Loucy (cell line): ENCODE results near the gene GOLGA8G.
"Not testable (repeated sequence)": the region's sequence is repeated elsewhere in the genome, so short reads cannot be mapped to it uniquely, and the experiment has no call there.

Source experiments
- H2AFZ ChIP-seq: fragments of 200-600 bp; sonication (generic); 2 replicates; pipeline ENCODE4 v1.6.0; 2016; ENCODE audit warnings: antibody characterized with exemption, mild to moderate bottlenecking, low read length, moderate library complexity
- H3F3A ChIP-seq: fragments of 200-600 bp; 2 replicates; pipeline ENCODE4 v1.6.0; 2016; ENCODE audit warnings: antibody characterized with exemption, low read depth, mild to moderate bottlenecking
- H3K27me3 ChIP-seq: fragments of 200-600 bp; sonication (generic); 2 replicates; pipeline ENCODE4 v1.6.1; 2014; ENCODE audit warnings: low read length, mild to moderate bottlenecking; ENCODE audit not compliant: insufficient read depth, poor library complexity, severe bottlenecking
- H3K36me3 ChIP-seq: fragments of 200-600 bp; sonication (generic); 2 replicates; pipeline ENCODE4 v1.6.1; 2016; ENCODE audit warnings: low read length; ENCODE audit not compliant: insufficient read depth
- H3K4me1 ChIP-seq: fragments of 200-600 bp; sonication (generic); 2 replicates; pipeline ENCODE4 v1.5.1; 2014; ENCODE audit warnings: low read length, mild to moderate bottlenecking; ENCODE audit not compliant: insufficient read depth, poor library complexity, severe bottlenecking
- H3K4me2 ChIP-seq: fragments of 200-600 bp; sonication (generic); 2 replicates; pipeline ENCODE4 v1.6.0; 2014; ENCODE audit warnings: antibody characterized with exemption, low read length, low read depth, mild to moderate bottlenecking; ENCODE audit not compliant: poor library complexity, severe bottlenecking
- H3K4me3 ChIP-seq: fragments of 200-600 bp; sonication (generic); 2 replicates; pipeline ENCODE4 v1.5.1; 2014; ENCODE audit warnings: low read length, mild to moderate bottlenecking, mixed read lengths; ENCODE audit not compliant: poor library complexity, severe bottlenecking
- H3K79me2 ChIP-seq: fragments of 200-600 bp; sonication (generic); 2 replicates; pipeline ENCODE4 v1.6.1; 2014; ENCODE audit warnings: low read length; ENCODE audit not compliant: insufficient read depth
- H3K9ac ChIP-seq: fragments of 200-600 bp; sonication (generic); 2 replicates; pipeline ENCODE4 v1.6.0; 2014; ENCODE audit warnings: mild to moderate bottlenecking, low read depth, low read length, moderate library complexity; ENCODE audit not compliant: poor library complexity, severe bottlenecking
- H3K9me2 ChIP-seq: fragments of 200-600 bp; sonication (generic); replicated peaks from 2 replicates; pipeline ENCODE4 v1.6.1; 2016; ENCODE audit warnings: low read depth, low read length, mixed read lengths
- H3K9me3 ChIP-seq: fragments of 200-600 bp; sonication (generic); 2 replicates; pipeline ENCODE4 v1.6.1; 2014; ENCODE audit warnings: mild to moderate bottlenecking, antibody characterized with exemption, low read length, low read depth; ENCODE audit not compliant: insufficient read depth
- H4K20me1 ChIP-seq: fragments of 200-600 bp; sonication (generic); 2 replicates; pipeline ENCODE4 v1.6.0; 2014; ENCODE audit warnings: antibody characterized with exemption, low read length, mild to moderate bottlenecking; ENCODE audit not compliant: insufficient read depth, poor library complexity, severe bottlenecking

GOLGA8G gene, protein sequence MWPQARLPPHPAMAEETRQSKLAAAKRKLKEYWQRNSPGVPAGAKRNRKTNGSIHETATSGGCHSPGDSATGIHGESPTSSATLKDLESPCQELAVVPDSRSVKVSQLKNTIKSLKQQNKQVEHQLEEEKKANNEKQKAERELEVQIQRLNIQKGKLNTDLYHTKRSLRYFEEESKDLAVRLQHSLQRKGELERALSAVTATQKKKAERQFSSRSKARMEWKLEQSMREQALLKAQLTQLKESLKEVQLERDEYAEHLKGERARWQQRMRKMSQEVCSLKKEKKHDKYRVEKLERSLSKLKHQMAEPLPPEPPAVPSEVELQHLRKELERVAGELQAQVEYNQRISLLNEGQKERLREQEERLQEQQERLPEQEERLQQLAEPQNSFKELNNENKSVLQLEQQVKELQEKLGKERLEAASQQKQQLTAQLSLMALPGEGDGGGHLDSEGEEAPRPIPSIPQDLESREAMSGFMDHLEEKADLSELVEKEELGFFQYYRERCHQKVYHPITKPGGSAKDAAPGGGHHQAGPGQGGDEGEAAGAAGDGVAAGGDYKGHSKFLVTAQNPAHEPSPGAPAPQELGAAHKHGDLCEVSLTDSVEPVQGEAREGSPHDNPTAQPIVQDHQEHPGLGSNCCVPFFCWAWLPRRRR

DNA sequence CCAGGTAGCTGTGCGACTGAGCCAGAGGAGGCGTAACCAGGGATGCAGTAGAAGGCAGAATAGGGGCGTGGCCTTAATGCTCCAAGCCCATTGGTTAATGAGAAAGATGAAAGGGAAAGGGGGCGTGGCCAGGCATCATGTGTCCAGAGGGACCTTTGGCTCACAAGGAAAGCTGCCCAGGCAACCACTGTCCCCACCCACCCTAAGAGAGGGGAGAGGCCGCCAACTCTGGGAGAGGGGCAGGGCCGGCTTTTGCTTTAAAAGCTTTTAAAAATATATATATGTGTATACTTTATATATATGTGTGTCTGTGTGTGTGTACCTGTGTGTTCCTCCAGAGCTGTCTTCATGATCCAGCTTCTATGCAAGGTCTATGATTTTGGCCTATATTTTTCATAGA lies at the start of gene GOLGA8G:
TSS of gene GOLGA8G (minus strand) at position 18 of the 400 bp plus-strand sequence. CDS start 62 bp downstream, outside the sequence.
- H3K79me2 ChIP-seq, H3K9me2 ChIP-seq, H3K36me3 ChIP-seq, H3K9me3 ChIP-seq, H4K20me1 ChIP-seq, H3F3A ChIP-seq, H2AFZ ChIP-seq, H3K4me1 ChIP-seq, H3K9ac ChIP-seq, H3K27me3 ChIP-seq, H3K4me3 ChIP-seq, H3K4me2 ChIP-seq: not testable (repeated sequence)

DNA sequence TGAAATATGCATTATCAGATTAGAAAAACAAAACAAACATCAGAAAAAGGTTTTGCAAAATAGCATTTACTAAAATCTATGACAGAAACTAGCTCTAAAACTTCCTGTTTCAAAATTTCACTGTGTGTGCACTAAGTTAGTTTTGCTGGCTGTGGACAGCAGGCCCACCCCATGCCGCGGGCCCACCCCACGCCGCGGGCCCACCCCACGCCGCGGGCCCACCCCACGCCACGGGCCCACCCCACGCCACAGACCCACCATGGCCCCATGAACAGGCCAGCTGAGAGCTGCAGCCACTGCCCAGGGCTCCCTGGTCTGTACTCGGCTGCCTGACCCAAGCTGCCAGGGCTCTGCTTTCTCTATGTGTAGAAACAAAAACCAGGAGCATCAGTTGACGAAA lies 40.6 kb upstream of the GOLGA8G start:
- H3K79me2 ChIP-seq, H3K4me1 ChIP-seq, H3K36me3 ChIP-seq: not testable (repeated sequence)

GRCh38 chr15:28553268-28553667 lies 20.5 kb upstream of the GOLGA8G start, which contains the start of gene GOLGA6L25:
TSS of gene GOLGA6L25 (plus strand) at chr15:28553568. CDS start at chr15:28553629, 61 bp downstream.
- H3K4me2 ChIP-seq, H3K27me3 ChIP-seq, H4K20me1 ChIP-seq, H3F3A ChIP-seq, H3K36me3 ChIP-seq, H3K4me3 ChIP-seq, H3K9me2 ChIP-seq, H3K79me2 ChIP-seq, H3K9me3 ChIP-seq, H3K4me1 ChIP-seq, H2AFZ ChIP-seq, H3K9ac ChIP-seq: not testable (repeated sequence)

More for the DNA sequence above, 40.6 kb upstream of the GOLGA8G start:
- H3K9ac ChIP-seq, H3F3A ChIP-seq, H2AFZ ChIP-seq, H3K9me2 ChIP-seq, H3K4me2 ChIP-seq, H4K20me1 ChIP-seq, H3K9me3 ChIP-seq, H3K27me3 ChIP-seq, H3K4me3 ChIP-seq: not testable (repeated sequence)

DNA sequence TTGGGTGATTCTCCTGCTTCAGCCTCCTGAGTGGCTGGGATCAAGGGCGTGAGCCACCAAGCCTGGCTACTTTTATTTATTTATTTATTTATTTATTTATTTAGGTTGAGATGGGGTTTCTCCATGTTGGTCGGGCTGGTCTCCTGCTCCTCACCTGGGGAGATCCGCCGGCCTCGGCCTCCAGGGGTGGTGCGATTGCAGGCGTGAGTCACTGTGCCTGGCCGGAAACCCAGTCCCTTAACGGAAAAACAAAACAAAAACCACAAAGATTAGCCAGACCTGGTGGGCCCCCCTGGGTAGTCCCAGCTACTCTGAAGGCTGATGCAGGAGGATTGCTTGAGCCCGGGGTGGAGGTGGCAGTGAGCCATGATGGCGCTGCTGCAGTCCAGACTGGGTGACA lies 17.6 kb downstream of the GOLGA8G start:
- H3K4me2 ChIP-seq, H2AFZ ChIP-seq, H3K4me3 ChIP-seq, H3K36me3 ChIP-seq, H3K9me2 ChIP-seq, H3K4me1 ChIP-seq, H3K79me2 ChIP-seq, H3K27me3 ChIP-seq, H3K9me3 ChIP-seq, H3K9ac ChIP-seq, H3F3A ChIP-seq, H4K20me1 ChIP-seq: not testable (repeated sequence)

DNA sequence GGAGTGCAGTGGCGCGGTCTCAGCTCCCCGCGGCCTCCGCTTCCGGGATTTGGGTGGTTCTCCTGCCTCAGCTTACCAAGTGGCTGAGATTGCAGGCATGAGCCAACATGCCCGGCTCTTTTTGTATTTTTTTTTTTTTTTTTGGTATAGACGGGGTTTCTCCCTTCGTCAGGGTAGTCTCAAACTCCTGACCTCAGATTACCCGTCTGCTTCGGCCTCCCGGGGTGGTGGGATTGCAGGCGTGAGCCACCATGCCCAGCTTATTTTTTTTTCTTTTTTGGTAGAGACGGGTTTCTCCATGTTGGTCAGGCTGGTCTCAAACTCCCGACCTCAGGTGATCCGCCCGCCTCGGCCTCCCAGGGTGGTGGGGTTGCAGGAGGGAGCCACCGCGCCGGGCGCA lies 18.6 kb downstream of the GOLGA8G start:
- not testable (repeated sequence) for H3F3A ChIP-seq, H3K4me2 ChIP-seq, H3K79me2 ChIP-seq, H3K4me3 ChIP-seq, H3K4me1 ChIP-seq, H3K9me3 ChIP-seq, H3K9me2 ChIP-seq, H3K36me3 ChIP-seq, H3K27me3 ChIP-seq, H4K20me1 ChIP-seq, H2AFZ ChIP-seq, H3K9ac ChIP-seq

DNA sequence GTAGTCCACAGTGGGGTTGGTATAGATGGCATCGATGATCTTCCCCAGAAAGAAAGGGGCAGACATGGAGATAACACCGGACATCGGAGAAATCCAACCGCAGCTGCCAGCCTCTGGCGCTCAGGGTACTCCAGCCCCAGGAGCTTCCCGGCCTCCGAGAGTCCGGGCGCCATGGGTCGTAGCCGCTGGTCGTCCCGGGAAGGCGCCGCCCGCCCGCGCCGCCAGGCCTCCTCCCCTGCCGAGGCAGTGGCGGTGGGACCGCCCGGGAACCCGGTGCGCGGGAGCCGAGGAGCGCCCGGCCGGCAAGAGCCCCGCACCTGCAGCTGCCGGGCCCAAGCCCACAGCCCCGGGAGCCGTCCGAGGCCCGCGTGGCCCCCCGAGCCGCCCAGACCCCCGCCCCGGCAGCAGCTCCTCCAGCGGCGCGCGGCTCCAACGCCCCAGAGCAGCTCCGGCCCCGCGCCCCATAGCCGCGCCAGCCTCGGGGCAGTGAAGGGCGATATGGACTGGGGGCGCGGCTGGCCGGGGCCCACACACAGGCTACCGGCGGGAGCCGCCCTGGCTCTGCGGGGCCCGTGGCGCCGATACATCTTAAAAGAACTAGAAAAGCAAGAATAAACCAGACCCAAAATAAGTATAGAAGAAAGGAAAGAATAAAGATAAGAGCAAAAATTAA lies 24.4 kb downstream of the GOLGA8G start:
- not testable (repeated sequence) for H3K4me2 ChIP-seq, H3K27me3 ChIP-seq, H3K4me1 ChIP-seq, H2AFZ ChIP-seq, H3K4me3 ChIP-seq, H3K9me2 ChIP-seq, H3K9ac ChIP-seq, H3K9me3 ChIP-seq, H3F3A ChIP-seq, H4K20me1 ChIP-seq, H3K36me3 ChIP-seq, H3K79me2 ChIP-seq

GRCh38 chr15:28481340-28481739 lies 51.4 kb downstream of the GOLGA8G start:
- not testable (repeated sequence) for H3K9ac ChIP-seq, H3K79me2 ChIP-seq, H3K4me2 ChIP-seq, H3K4me3 ChIP-seq, H3K4me1 ChIP-seq, H4K20me1 ChIP-seq, H3K36me3 ChIP-seq, H3K9me3 ChIP-seq, H2AFZ ChIP-seq, H3F3A ChIP-seq, H3K27me3 ChIP-seq, H3K9me2 ChIP-seq
